GM19099 (cell line): ENCODE data around the gene TMEM87A.

ENCODE experiments used
- POLR2A ChIP-seq: IDR thresholded peaks from 3 replicates; pipeline ENCODE4 v1.6.1; 2011; ENCODE audit warnings: low read depth; ENCODE audit not compliant: insufficient read length; ENCODE audit errors: extremely low read depth

The TMEM87A gene

GRCh38 chr15:42191610-42192346 lies 81.5 kb downstream of the TMEM87A start:
- TF ChIP-seq POLR2A, result no peak

GRCh38 chr15:42190370-42190769 lies 82.9 kb downstream of the TMEM87A start:
- no peak for TF ChIP-seq POLR2A

GRCh38 chr15:42185801-42186200 lies 87.4 kb downstream of the TMEM87A start:
- no peak for TF ChIP-seq POLR2A

- TF ChIP-seq POLR2A, result no peak
Observed at GRCh38 chr15:42184736-42185135, 88.5 kb downstream of the TMEM87A start.

GRCh38 chr15:42184296-42184695 lies 88.9 kb downstream of the TMEM87A start:
- TF ChIP-seq POLR2A, result no peak

- no peak for TF ChIP-seq POLR2A
Observed at GRCh38 chr15:42182961-42183360, 90.3 kb downstream of the TMEM87A start.

- no peak for TF ChIP-seq POLR2A
Observed at GRCh38 chr15:42182328-42182886, 90.8 kb downstream of the TMEM87A start.

GRCh38 chr15:42178056-42178455 lies 95.2 kb downstream of the TMEM87A start:
- no peak for TF ChIP-seq POLR2A

GRCh38 chr15:42175671-42176070 lies 97.6 kb downstream of the TMEM87A start:
- TF ChIP-seq POLR2A, result no peak

GRCh38 chr15:42172475-42172874 lies 100.8 kb downstream of the TMEM87A start:
- no peak for TF ChIP-seq POLR2A

GRCh38 chr15:42171795-42172194 lies 101.4 kb downstream of the TMEM87A start:
- no peak for TF ChIP-seq POLR2A

GRCh38 chr15:42171122-42171521 lies 102.1 kb downstream of the TMEM87A start:
- no peak for TF ChIP-seq POLR2A

GRCh38 chr15:42166225-42166940 lies 106.8 kb downstream of the TMEM87A start:
- no peak for TF ChIP-seq POLR2A

GRCh38 chr15:42165106-42165505 lies 108.1 kb downstream of the TMEM87A start:
- no peak for TF ChIP-seq POLR2A

GRCh38 chr15:42163947-42164550 lies 109.2 kb downstream of the TMEM87A start:
- no peak for TF ChIP-seq POLR2A

GRCh38 chr15:42163291-42163690 lies 109.9 kb downstream of the TMEM87A start:
- TF ChIP-seq POLR2A, result no peak
